HL-60 (cell line): ENCODE measurements around the gene GLI2.

Source experiments
- DNase-seq, 2 experiments: peaks; one replicate each; pipeline ENCODE4 v3.0.0-alpha.2; 2010 to 2020; ENCODE audit warnings: low read depth in 1 of 2, low spot score in 1 of 2
- H3K27ac ChIP-seq: fragments of 250-450 bp; sonication (Bioruptor Pico); replicated peaks from 2 replicates; pipeline ENCODE4 v1.5.1; 2020; ENCODE audit warnings: mild to moderate bottlenecking, moderate library complexity
- H3K27me3 ChIP-seq: fragments of 250-450 bp; sonication (Bioruptor Pico); 2 replicates; pipeline ENCODE4 v1.5.1; 2021; ENCODE audit warnings: mild to moderate bottlenecking, moderate library complexity; ENCODE audit not compliant: insufficient read depth, poor library complexity, severe bottlenecking
- H3K4me3 ChIP-seq: replicated peaks from 2 replicates; pipeline ENCODE4 v1.5.1; 2011; ENCODE audit warnings: mild to moderate bottlenecking, control low read depth, low read length; ENCODE audit not compliant: insufficient read depth
- CTCF ChIP-seq: IDR thresholded peaks from one replicate; pipeline ENCODE4 v1.5.1; 2011; ENCODE audit warnings: low read length, control low read depth, inconsistent platforms; ENCODE audit not compliant: insufficient read depth
- GABPA ChIP-seq: IDR thresholded peaks from 2 replicates; pipeline ENCODE4 v1.6.1; 2012; ENCODE audit warnings: low read depth
- POLR2AphosphoS5 ChIP-seq: IDR thresholded peaks from 2 replicates; pipeline ENCODE4 v1.6.1; 2012; ENCODE audit warnings: low read depth
- REST ChIP-seq: IDR thresholded peaks from 2 replicates; pipeline ENCODE4 v1.6.1; 2012; ENCODE audit warnings: low read depth; ENCODE audit not compliant: insufficient replicate concordance
- SPI1 ChIP-seq: IDR thresholded peaks from 2 replicates; pipeline ENCODE4 v1.6.1; 2012; ENCODE audit warnings: low read depth, mild to moderate bottlenecking, borderline replicate concordance

The GLI2 gene

GRCh38 chr2:120762341-120763061 is 26.8 kb downstream of the GLI2 start:
- H3K27ac ChIP-seq = no peak overlapping the region
- no peak overlapping the region for H3K4me3 ChIP-seq
- no peak for TF ChIP-seq CTCF
- no peak for TF ChIP-seq POLR2AphosphoS5
- TF ChIP-seq REST = no peak
- TF ChIP-seq GABPA = no peak
- TF ChIP-seq SPI1 = no peak
- DNase-seq = no peak
- no peaks in the 10 kb centered on the region for H3K27me3 ChIP-seq

GRCh38 chr2:120763508-120763907 is 27.8 kb downstream of the GLI2 start:
- H3K4me3 ChIP-seq = no peak overlapping the region
- H3K27ac ChIP-seq = no peak overlapping the region
- no peaks in the 10 kb centered on the region for H3K27me3 ChIP-seq
- TF ChIP-seq SPI1 (no peak), CTCF (no peak), REST (no peak), GABPA (no peak), POLR2AphosphoS5 (no peak)
- DNase-seq = no peak

GRCh38 chr2:120763931-120764330 is 28.3 kb downstream of the GLI2 start:
- no peak for TF ChIP-seq GABPA
- TF ChIP-seq POLR2AphosphoS5 = no peak
- no peak for TF ChIP-seq REST
- no peak for TF ChIP-seq SPI1
- TF ChIP-seq CTCF = no peak
- Histone ChIP-seq H3K27ac (no peak overlapping the region), H3K4me3 (no peak overlapping the region), H3K27me3 (no peaks in the 10 kb centered on the region)
- DNase-seq = no peak
